Psoas muscle (tissue), 8 donors: Measurements from ENCODE around the gene SGMS1. TPM values are rescaled to one million over a fixed set of nuclear protein-coding genes. Genes with fewer than 3 reads are reported as not detected.
A peak's percentile ranks its signal among the peaks of the same experiment; 100 is the strongest.

Experiments
- ATAC-seq, 4 donors: fragments of 200-7000 bp; cut with Tn5 transposase; one replicate each; pipeline ENCODE4 v1.9.1; 2020; ENCODE audit warnings: moderate library complexity in 3 of 4, mild to moderate bottlenecking in 2 of 4
- DNase-seq, 2 donors: peaks; one replicate each; pipeline ENCODE4 v3.0.0-alpha.2; 2020
- H3K27ac ChIP-seq: fragments of 200-600 bp; one replicate; pipeline ENCODE4 v1.8.0; 2022
- H3K27me3 ChIP-seq, 3 donors: fragments of 200-600 bp in 1 of 3; one replicate each; pipeline versions ENCODE4 v1.6.1 to v1.8.0; 2013 to 2022; ENCODE audit warnings: low read length in 2 of 3, mild to moderate bottlenecking in 2 of 3, moderate library complexity in 1 of 3; ENCODE audit not compliant: insufficient read depth in 3 of 3
- H3K36me3 ChIP-seq, 2 donors: fragments of 200-600 bp in 1 of 2; one replicate each; pipeline versions ENCODE4 v1.6.1 to v1.8.0; 2013 to 2022; ENCODE audit warnings: low read depth in 1 of 2, mild to moderate bottlenecking in 1 of 2, moderate library complexity in 1 of 2; ENCODE audit not compliant: insufficient read depth in 1 of 2
- H3K4me1 ChIP-seq: fragments of 200-600 bp; one replicate; pipeline ENCODE4 v1.8.0; 2022
- H3K4me3 ChIP-seq: fragments of 200-600 bp; one replicate; pipeline ENCODE4 v1.8.0; 2022; ENCODE audit warnings: mild to moderate bottlenecking
- H3K9me3 ChIP-seq: fragments of 200-600 bp; one replicate; pipeline ENCODE4 v1.8.0; 2022
- WGBS, 3 donors: extraction: QIAGEN DNeasy Blood & Tissue Kit; methylation state at CpG; one replicate each; pipeline versions ENCODE4 v1.1.6 to v1.1.7; 2013; 5-methylcytosine and 5-hydroxymethylcytosine counted together
- intact Hi-C, 2 donors: fragments of 100-400 bp; cut with DNase I; formaldehyde crosslinking; loops; one replicate each; pipeline versions ENCODE4 v1.11.0 to v1.14.2; 2022
- polyA plus RNA-seq, 3 donors: library from polyadenylated mRNA; stranded (reverse); fragments of 200-250 nt; gene quantifications; one replicate each; pipeline ENCODE4 v1.2.3, GENCODE V29; 2013
- total RNA-seq, 4 donors: library from RNA; stranded (reverse); fragmentation: NEBNext Ultra II Directional in 2 of 4; extraction: Animal tissue kit (Norgen Biotek cat#: 25700) in 2 of 4; gene quantifications; one replicate each; pipeline versions ENCODE4 v1.2.1 to v1.2.4, GENCODE V29; 2021 to 2023
- TF ChIP-seq, protein P1 (sequence below): fragments of 200-600 bp; IDR thresholded peaks from one replicate; pipeline ENCODE4 v1.8.0; 2022; ENCODE audit warnings: antibody characterized with exemption
- donor health status: healthy with polysubstance abuse.
- donor health status: DM: no; HTN: no; CAD: no; lungs with moderate emphysema.
- donor health status: Bipolar disorder and iron deficiency.
- donor health status: healthy.
- donor health status: DM: yes; HTN: yes; CAD: no.
- donor health status: DM: no; HTN: no; CAD: no.
- donor health status: DM: no; HTN: no; CAD: no.
- donor health status: DM: yes; HTN: yes; CAD: no.

SGMS1 gene
- total and polyA plus RNA-seq, 7 donors = 6.2 to 16.7 (median 11.3) TPM

- DNase-seq (no peak), ATAC-seq (no peak)
- Histone ChIP-seq H3K36me3 (no peaks in the 10 kb centered on the region), H3K4me3 (no peak overlapping the region), H3K27ac (peak overlapping the region; percentile 70), H3K9me3 (no peaks in the 10 kb centered on the region), H3K4me1 (peaks cover 69% of the 10 kb centered on the region), H3K27me3 (no peaks in the 10 kb centered on the region)
- WGBS, 3 donors = 90 to 94% (median 93%) methylated on average over 2 of the region's 2 CpGs
- intact Hi-C loops = no loop called here
- TF ChIP-seq, protein P1, sequence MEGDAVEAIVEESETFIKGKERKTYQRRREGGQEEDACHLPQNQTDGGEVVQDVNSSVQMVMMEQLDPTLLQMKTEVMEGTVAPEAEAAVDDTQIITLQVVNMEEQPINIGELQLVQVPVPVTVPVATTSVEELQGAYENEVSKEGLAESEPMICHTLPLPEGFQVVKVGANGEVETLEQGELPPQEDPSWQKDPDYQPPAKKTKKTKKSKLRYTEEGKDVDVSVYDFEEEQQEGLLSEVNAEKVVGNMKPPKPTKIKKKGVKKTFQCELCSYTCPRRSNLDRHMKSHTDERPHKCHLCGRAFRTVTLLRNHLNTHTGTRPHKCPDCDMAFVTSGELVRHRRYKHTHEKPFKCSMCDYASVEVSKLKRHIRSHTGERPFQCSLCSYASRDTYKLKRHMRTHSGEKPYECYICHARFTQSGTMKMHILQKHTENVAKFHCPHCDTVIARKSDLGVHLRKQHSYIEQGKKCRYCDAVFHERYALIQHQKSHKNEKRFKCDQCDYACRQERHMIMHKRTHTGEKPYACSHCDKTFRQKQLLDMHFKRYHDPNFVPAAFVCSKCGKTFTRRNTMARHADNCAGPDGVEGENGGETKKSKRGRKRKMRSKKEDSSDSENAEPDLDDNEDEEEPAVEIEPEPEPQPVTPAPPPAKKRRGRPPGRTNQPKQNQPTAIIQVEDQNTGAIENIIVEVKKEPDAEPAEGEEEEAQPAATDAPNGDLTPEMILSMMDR = no peak
Measured at GRCh38 chr10:50605951-50606270, 17.8 kb downstream of the SGMS1 start.

GRCh38 chr10:50605269-50605950, 18.3 kb downstream of the SGMS1 start:
- DNase-seq = peak in 1 of 2 donors; percentile 22
- 6 to 17% (median 10%) methylated on average over 1 of the region's 1 CpG for WGBS, 3 donors
- intact Hi-C loops = no loop called here

GRCh38 chr10:50604809-50605208, 18.9 kb downstream of the SGMS1 start:
- WGBS, 3 donors = 29 to 43% (median 37%) methylated on average over 3 of the region's 3 CpGs
- peak overlapping the region; percentile 70 for H3K27ac ChIP-seq
- no peak for DNase-seq
- no peaks in the 10 kb centered on the region for H3K27me3 ChIP-seq
- intact Hi-C loops = no loop called here
- ATAC-seq = peak in 1 of 4 donors; percentile 10
- no peaks in the 10 kb centered on the region for H3K9me3 ChIP-seq
- peaks cover 64% of the 10 kb centered on the region for H3K4me1 ChIP-seq
- TF ChIP-seq, protein P1 = no peak
- H3K36me3 ChIP-seq = no peaks in the 10 kb centered on the region
- no peak overlapping the region for H3K4me3 ChIP-seq

More at GRCh38 chr10:50605269-50605950, 18.3 kb downstream of the SGMS1 start:
- no peak overlapping the region for H3K4me3 ChIP-seq
- H3K4me1 ChIP-seq = peaks cover 69% of the 10 kb centered on the region
- peak; percentile 86 to 94 (median 90) for ATAC-seq
- H3K27me3 ChIP-seq = no peaks in the 10 kb centered on the region
- H3K9me3 ChIP-seq = no peaks in the 10 kb centered on the region
- H3K27ac ChIP-seq = peak overlapping the region; percentile 70
- H3K36me3 ChIP-seq = no peaks in the 10 kb centered on the region
- TF ChIP-seq, protein P1 = no peak

DNA sequence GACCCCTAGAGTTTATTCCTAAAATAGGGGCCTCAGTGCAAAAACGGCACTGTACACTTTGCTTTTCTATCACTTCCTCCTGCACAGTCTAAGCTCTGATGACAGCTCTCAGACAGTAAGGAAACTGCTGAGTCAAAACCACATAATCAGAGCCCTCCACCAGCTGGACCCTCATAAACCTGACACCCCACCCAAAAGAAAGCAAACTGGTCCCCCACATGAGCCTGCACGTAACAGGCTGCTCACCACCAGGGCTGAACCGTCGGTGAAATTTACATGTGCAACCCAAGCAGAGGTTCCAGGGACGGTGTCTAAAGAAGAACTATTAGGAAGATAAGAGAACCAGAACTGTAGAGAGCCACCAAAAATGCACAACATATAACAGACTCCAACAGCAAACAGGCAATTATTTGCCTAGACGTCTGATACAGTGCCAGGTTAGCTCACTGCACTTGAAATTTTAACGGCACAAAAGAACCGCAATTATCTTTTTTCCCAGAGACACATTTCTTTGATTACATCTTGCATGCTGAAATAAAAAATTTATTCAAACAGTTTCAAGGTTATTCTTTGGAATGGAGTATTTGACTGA, 19.6 kb downstream of the SGMS1 start:
- intact Hi-C loops = no loop called here
- ATAC-seq = no peak
- 47 to 64% (median 57%) methylated on average over 8 of the region's 8 CpGs for WGBS, 3 donors
- Histone ChIP-seq H3K9me3 (no peaks in the 10 kb centered on the region), H3K4me3 (no peak overlapping the region), H3K27me3 (no peaks in the 10 kb centered on the region), H3K27ac (peak overlapping the region; percentile 70), H3K4me1 (peaks cover 58% of the 10 kb centered on the region), H3K36me3 (no peaks in the 10 kb centered on the region)
- no peak for DNase-seq
- TF ChIP-seq, protein P1 = no peak
